Activated CD8-positive, alpha-beta T cell treated with anti-CD3 and anti-CD28 coated beads for 36 hours (primary cell): ENCODE data around the gene HIVEP2. TPM values are rescaled to one million over a fixed set of nuclear protein-coding genes. Genes with fewer than 3 reads are reported as not detected.

Experiments used
- ATAC-seq: fragments of 200-7000 bp; cut with Tn5 transposase; one replicate; pipeline ENCODE4 v1.10.0; 2021; ENCODE audit warnings: mild to moderate bottlenecking, moderate library complexity
- CTCF ChIA-PET: fragments of 350-600 bp; sonication (Branson Sonifier 250); formaldehyde crosslinking; loops from one replicate; lab custom pipeline; 2021; ENCODE audit warnings: antibody characterized with exemption; lab: Charles Lee
- POLR2A ChIA-PET: fragments of 350-600 bp; sonication (Branson Sonifier 250); formaldehyde crosslinking; loops from one replicate; lab custom pipeline; 2021; ENCODE audit warnings: antibody characterized with exemption; lab: Charles Lee
- DNase-seq: peaks from one replicate; pipeline ENCODE4 v3.0.0-alpha.2; 2020
- H3K27ac Mint-ChIP-seq: one replicate; pipeline ENCODE4 v1.8.0; 2021; ENCODE audit warnings: mild to moderate bottlenecking, mixed read lengths
- H3K27me3 Mint-ChIP-seq: one replicate; pipeline ENCODE4 v1.8.0; 2021; ENCODE audit warnings: mixed read lengths
- H3K36me3 Mint-ChIP-seq: one replicate; pipeline ENCODE4 v1.8.0; 2021; ENCODE audit warnings: low read depth, mixed read lengths
- H3K4me1 Mint-ChIP-seq: one replicate; pipeline ENCODE4 v1.8.0; 2021; ENCODE audit warnings: low read depth, mixed read lengths
- H3K4me3 Mint-ChIP-seq: one replicate; pipeline ENCODE4 v1.8.0; 2021; ENCODE audit warnings: mild to moderate bottlenecking, moderate library complexity, mixed read lengths
- H3K9me3 Mint-ChIP-seq: one replicate; pipeline ENCODE4 v1.8.0; 2021; ENCODE audit warnings: mixed read lengths
- CTCF ChIP-seq: fragments of 200-600 bp; IDR thresholded peaks from one replicate; pipeline ENCODE4 v1.8.0; 2022; ENCODE audit warnings: antibody characterized with exemption, mild to moderate bottlenecking
- intact Hi-C: fragments of 100-400 bp; cut with micrococcal nuclease; formaldehyde crosslinking; loops from one replicate; pipeline ENCODE4 v1.10.0; 2022
- total RNA-seq, 2 experiments: library from RNA; stranded (reverse); gene quantifications; one replicate each; pipeline ENCODE4 v1.2.3, GENCODE V29; 2021

The HIVEP2 gene
- total RNA-seq, 2 experiments from 2014 or later = 31.8 to 38.1 TPM

GRCh38 chr6:142746524-142746923 lies 198.5 kb downstream of the HIVEP2 start:
- DNase-seq (peak; percentile 53), ATAC-seq (peak; percentile 77)
- TF ChIP-seq CTCF = peak; percentile 32
- intact Hi-C loops = no loop called here
- ChIA-PET CTCF (interaction anchor here (1.1 to 2.3 kb wide), 6 partner anchors 9 to 54 kb away, joined by 3 to 20 read pairs (median 3); no protein-coding TSS in a partner anchor), POLR2A (interaction anchor here (1.0 kb wide), 1 partner anchor 17 kb away, joined by 3 read pairs; no protein-coding TSS in a partner anchor)
- Mint-ChIP-seq H3K27ac (no peak overlapping the region), H3K27me3 (no peaks in the 10 kb centered on the region), H3K36me3 (peaks cover 1% of the 10 kb centered on the region), H3K9me3 (no peaks in the 10 kb centered on the region), H3K4me1 (peaks cover 4% of the 10 kb centered on the region), H3K4me3 (no peak overlapping the region)

DNA sequence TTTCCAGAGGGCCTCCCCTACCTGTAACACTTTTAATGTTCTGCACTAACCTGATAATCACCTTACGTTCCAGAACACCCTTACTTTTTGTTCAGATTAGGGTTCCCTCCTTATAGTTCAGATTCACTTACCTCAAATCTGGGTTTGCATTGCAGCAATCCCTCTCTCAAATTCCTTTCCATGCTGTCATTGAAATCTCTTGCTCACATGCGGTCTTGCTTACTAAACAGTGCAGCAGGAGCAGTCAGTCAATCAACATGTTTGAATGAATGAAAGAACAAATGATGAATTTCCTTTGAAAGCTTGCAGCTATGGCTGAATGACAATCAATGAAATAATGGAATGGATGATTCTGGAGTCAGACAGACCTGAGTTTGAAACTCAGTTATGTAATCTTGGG lies 200.1 kb downstream of the HIVEP2 start:
- TF ChIP-seq CTCF = no peak
- Mint-ChIP-seq H3K4me3 (no peak overlapping the region), H3K27me3 (no peaks in the 10 kb centered on the region), H3K36me3 (no peaks in the 10 kb centered on the region), H3K27ac (no peak overlapping the region), H3K4me1 (peaks cover 3% of the 10 kb centered on the region), H3K9me3 (no peaks in the 10 kb centered on the region)
- POLR2A ChIA-PET = no interaction called here
- CTCF ChIA-PET = interaction anchor here (0.6 kb wide), 1 partner anchor 21 kb away, joined by 3 read pairs; no protein-coding TSS in a partner anchor
- DNase-seq = no peak
- no peak for ATAC-seq
- intact Hi-C loops = no loop called here

- CTCF ChIA-PET = no interaction called here
- no peak for TF ChIP-seq CTCF
Measured at GRCh38 chr6:142740449-142740848, 204.5 kb downstream of the HIVEP2 start.

DNA sequence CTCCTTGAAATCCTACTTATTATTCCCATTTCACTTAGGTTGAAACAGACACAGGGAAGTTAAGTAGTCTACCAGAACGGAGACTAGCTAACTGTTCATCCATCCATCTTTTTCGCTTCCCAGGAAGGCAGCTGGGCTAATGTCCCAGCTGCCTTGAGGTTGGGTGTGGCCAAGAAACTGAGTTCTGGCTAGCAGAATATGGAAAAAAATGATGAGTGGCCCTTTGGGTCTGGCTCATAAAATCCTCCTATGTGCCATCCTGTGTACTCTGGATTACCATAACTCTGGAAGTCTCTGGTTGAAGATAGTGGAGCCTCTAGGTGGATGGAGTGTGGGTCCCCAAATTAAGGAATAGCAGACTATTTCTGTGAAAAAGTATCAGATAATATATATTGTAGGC lies 206.2 kb downstream of the HIVEP2 start:
- intact Hi-C loops = no loop called here
- H3K36me3 Mint-ChIP-seq = no peaks in the 10 kb centered on the region
- H3K27me3 Mint-ChIP-seq = no peaks in the 10 kb centered on the region
- H3K4me1 Mint-ChIP-seq = peaks cover 5% of the 10 kb centered on the region
- ATAC-seq = no peak
- no peak for DNase-seq
- POLR2A ChIA-PET = no interaction called here
- H3K9me3 Mint-ChIP-seq = no peaks in the 10 kb centered on the region
- no peak for TF ChIP-seq CTCF
- no peak overlapping the region for H3K4me3 Mint-ChIP-seq
- no peak overlapping the region for H3K27ac Mint-ChIP-seq
- CTCF ChIA-PET = interaction anchor here (1.3 kb wide), 1 partner anchor 264 kb away, joined by 3 read pairs; no protein-coding TSS in a partner anchor

More at GRCh38 chr6:142740449-142740848, 204.5 kb downstream of the HIVEP2 start:
- POLR2A ChIA-PET = no interaction called here
- DNase-seq = no peak
- H3K27ac Mint-ChIP-seq = no peak overlapping the region
- intact Hi-C loops = no loop called here
- no peaks in the 10 kb centered on the region for H3K9me3 Mint-ChIP-seq
- H3K4me3 Mint-ChIP-seq = no peak overlapping the region
- H3K4me1 Mint-ChIP-seq = peaks cover 5% of the 10 kb centered on the region
- H3K27me3 Mint-ChIP-seq = no peaks in the 10 kb centered on the region
- no peaks in the 10 kb centered on the region for H3K36me3 Mint-ChIP-seq
- no peak for ATAC-seq

- CTCF ChIA-PET = interaction anchor here (1.3 to 2.7 kb wide), 5 partner anchors 9 to 263 kb away, joined by 3 to 20 read pairs (median 5); no protein-coding TSS in a partner anchor
- POLR2A ChIA-PET = interaction anchor here (1.1 kb wide), 1 partner anchor 10 kb away, joined by 3 read pairs; no protein-coding TSS in a partner anchor
- Mint-ChIP-seq H3K9me3 (peaks cover 2% of the 10 kb centered on the region), H3K27ac (no peak overlapping the region), H3K4me1 (peaks cover 5% of the 10 kb centered on the region), H3K4me3 (no peak overlapping the region), H3K27me3 (no peaks in the 10 kb centered on the region), H3K36me3 (no peaks in the 10 kb centered on the region)
- no peak for TF ChIP-seq CTCF
- no peak for DNase-seq
- intact Hi-C loops = no loop called here
- peak; percentile 13 for ATAC-seq
Measured at GRCh38 chr6:142738035-142738396, 207.0 kb downstream of the HIVEP2 start.
